ENCODE data around the gene RPL27A.

RPL27A gene

GRCh38 chr11:8709777-8710176 lies 27.2 kb downstream of the RPL27A start:
- H3K9me3 ChIP-seq (ENCODE audit: control insufficient read depth, insufficient read depth, low read length), result no peaks in the 10 kb centered on the region
- peaks cover 3% of the 10 kb centered on the region for H3K4me1 ChIP-seq (ENCODE audit: control insufficient read depth, insufficient read depth, low read length)
- DNase-seq (ENCODE audit: low read depth, low spot score), result no peak
- no CpG with 5 or more reads among the region's 4 CpGs for WGBS (ENCODE audit: insufficient coverage, insufficient read length)
- no peaks in the 10 kb centered on the region for H3K27me3 ChIP-seq (ENCODE audit: control insufficient read depth, insufficient read depth, low read length)
- H3K27ac ChIP-seq (ENCODE audit: low read length), result no peak overlapping the region
- no peaks in the 10 kb centered on the region for H3K36me3 ChIP-seq (ENCODE audit: control insufficient read depth, insufficient read depth, low read length)
- H3K4me3 ChIP-seq (ENCODE audit: low read length), result no peak overlapping the region

DNA sequence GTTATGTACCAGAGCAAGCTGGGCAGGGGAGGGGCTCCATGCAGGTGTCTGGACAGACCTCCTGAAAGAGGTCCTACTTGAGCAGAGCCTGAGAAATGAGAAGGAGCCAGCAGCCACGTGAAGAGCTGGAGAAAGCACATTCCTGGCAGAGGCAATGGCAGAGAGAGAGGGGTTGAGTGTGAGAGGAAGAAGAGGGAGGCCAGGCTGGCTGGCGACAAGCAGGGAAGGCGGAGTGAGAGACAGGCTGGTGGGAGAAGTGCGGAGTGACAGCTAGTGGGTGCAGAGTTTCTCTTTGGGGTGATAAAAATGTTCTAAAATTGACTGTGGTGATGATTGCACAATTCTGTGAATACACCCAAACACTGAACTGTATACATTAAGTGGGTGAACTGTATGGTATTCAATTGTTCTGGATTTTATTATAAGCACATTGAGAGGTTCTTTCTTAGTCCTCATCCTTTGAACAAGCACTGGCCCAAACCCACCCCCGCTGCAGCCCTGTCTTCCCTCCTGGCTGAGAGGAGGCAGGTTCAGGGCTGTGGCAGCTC lies 29.4 kb downstream of the RPL27A start:
- Histone ChIP-seq H3K27ac (ENCODE audit: low read length) (no peak overlapping the region), H3K9me3 (ENCODE audit: control insufficient read depth, insufficient read depth, low read length) (no peaks in the 10 kb centered on the region), H3K36me3 (ENCODE audit: control insufficient read depth, insufficient read depth, low read length) (no peaks in the 10 kb centered on the region), H3K4me3 (ENCODE audit: low read length) (no peak overlapping the region), H3K4me1 (ENCODE audit: control insufficient read depth, insufficient read depth, low read length) (peaks cover 3% of the 10 kb centered on the region), H3K27me3 (ENCODE audit: control insufficient read depth, insufficient read depth, low read length) (no peaks in the 10 kb centered on the region)
- DNase-seq (ENCODE audit: low read depth, low spot score), result no peak
- WGBS (ENCODE audit: insufficient coverage, insufficient read length), result no CpG with 5 or more reads among the region's 5 CpGs

DNA sequence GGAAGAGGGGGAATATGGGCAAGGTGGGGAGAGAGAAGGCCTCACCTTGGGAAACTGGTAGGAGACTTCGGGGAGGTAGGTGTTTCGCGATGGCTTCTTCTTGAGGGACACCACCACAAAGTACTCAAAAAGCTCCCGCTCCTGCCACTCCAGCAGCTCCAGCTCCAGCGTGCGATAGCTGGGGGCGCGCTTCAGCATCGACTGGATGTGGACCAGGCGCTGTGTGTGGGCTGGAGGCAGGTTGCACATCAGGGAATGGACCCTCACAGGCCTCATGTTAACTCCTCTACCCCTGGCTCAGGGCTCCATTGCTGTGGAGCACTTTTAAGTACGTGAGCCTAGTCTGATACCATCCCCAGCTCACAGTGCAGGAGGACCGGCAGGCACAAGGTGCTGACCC lies 29.9 kb downstream of the RPL27A start:
- Histone ChIP-seq H3K4me3 (ENCODE audit: low read length) (no peak overlapping the region), H3K27me3 (ENCODE audit: control insufficient read depth, insufficient read depth, low read length) (no peaks in the 10 kb centered on the region), H3K9me3 (ENCODE audit: control insufficient read depth, insufficient read depth, low read length) (no peaks in the 10 kb centered on the region), H3K27ac (ENCODE audit: low read length) (no peak overlapping the region), H3K4me1 (ENCODE audit: control insufficient read depth, insufficient read depth, low read length) (peaks cover 3% of the 10 kb centered on the region), H3K36me3 (ENCODE audit: control insufficient read depth, insufficient read depth, low read length) (0 out of 2 replicates have a peak, but pooled peaks cover 2% of the 10 kb centered on the region)
- no peak for DNase-seq (ENCODE audit: low read depth, low spot score)
- no CpG with 5 or more reads among the region's 12 CpGs for WGBS (ENCODE audit: insufficient coverage, insufficient read length)

- Histone ChIP-seq H3K4me3 (ENCODE audit: low read length) (no peak overlapping the region), H3K27me3 (ENCODE audit: control insufficient read depth, insufficient read depth, low read length) (no peaks in the 10 kb centered on the region), H3K27ac (ENCODE audit: low read length) (no peak overlapping the region), H3K4me1 (ENCODE audit: control insufficient read depth, insufficient read depth, low read length) (peaks cover 3% of the 10 kb centered on the region), H3K36me3 (ENCODE audit: control insufficient read depth, insufficient read depth, low read length) (0 out of 2 replicates have a peak, but pooled peaks cover 2% of the 10 kb centered on the region), H3K9me3 (ENCODE audit: control insufficient read depth, insufficient read depth, low read length) (no peaks in the 10 kb centered on the region)
- no peak for DNase-seq (ENCODE audit: low read depth, low spot score)
- no CpG with 5 or more reads among the region's 8 CpGs for WGBS (ENCODE audit: insufficient coverage, insufficient read length)
These were observed 31.3 kb downstream of the RPL27A start for GRCh38 chr11:8713760-8714454.

- Histone ChIP-seq H3K27me3 (ENCODE audit: control insufficient read depth, insufficient read depth, low read length) (no peaks in the 10 kb centered on the region), H3K4me3 (ENCODE audit: low read length) (no peak overlapping the region), H3K36me3 (ENCODE audit: control insufficient read depth, insufficient read depth, low read length) (0 out of 2 replicates have a peak, but pooled peaks cover 2% of the 10 kb centered on the region), H3K9me3 (ENCODE audit: control insufficient read depth, insufficient read depth, low read length) (no peaks in the 10 kb centered on the region), H3K27ac (ENCODE audit: low read length) (no peak overlapping the region), H3K4me1 (ENCODE audit: control insufficient read depth, insufficient read depth, low read length) (no peaks in the 10 kb centered on the region)
- no peak for DNase-seq (ENCODE audit: low read depth, low spot score)
- no CpG with 5 or more reads among the region's 4 CpGs for WGBS (ENCODE audit: insufficient coverage, insufficient read length)
These were observed 32.1 kb downstream of the RPL27A start for GRCh38 chr11:8714622-8715225.

- Histone ChIP-seq H3K27me3 (ENCODE audit: control insufficient read depth, insufficient read depth, low read length) (no peaks in the 10 kb centered on the region), H3K4me3 (ENCODE audit: low read length) (no peak overlapping the region), H3K27ac (ENCODE audit: low read length) (no peak overlapping the region), H3K36me3 (ENCODE audit: control insufficient read depth, insufficient read depth, low read length) (0 out of 2 replicates have a peak, but pooled peaks cover 2% of the 10 kb centered on the region), H3K9me3 (ENCODE audit: control insufficient read depth, insufficient read depth, low read length) (no peaks in the 10 kb centered on the region), H3K4me1 (ENCODE audit: control insufficient read depth, insufficient read depth, low read length) (no peaks in the 10 kb centered on the region)
- no peak for DNase-seq (ENCODE audit: low read depth, low spot score)
- no CpG with 5 or more reads among the region's 15 CpGs for WGBS (ENCODE audit: insufficient coverage, insufficient read length)
These were observed 32.9 kb downstream of the RPL27A start for GRCh38 chr11:8715501-8715900.

GRCh38 chr11:8717544-8717875 lies 34.9 kb downstream of the RPL27A start:
- no peak for DNase-seq (ENCODE audit: low read depth, low spot score)
- Histone ChIP-seq H3K36me3 (ENCODE audit: control insufficient read depth, insufficient read depth, low read length) (0 out of 2 replicates have a peak, but pooled peaks cover 2% of the 10 kb centered on the region), H3K4me1 (ENCODE audit: control insufficient read depth, insufficient read depth, low read length) (peaks cover 3% of the 10 kb centered on the region; the same call in 1 of the 2 replicates), H3K27ac (ENCODE audit: low read length) (no peak overlapping the region), H3K9me3 (ENCODE audit: control insufficient read depth, insufficient read depth, low read length) (no peaks in the 10 kb centered on the region), H3K27me3 (ENCODE audit: control insufficient read depth, insufficient read depth, low read length) (no peaks in the 10 kb centered on the region), H3K4me3 (ENCODE audit: low read length) (no peak overlapping the region)
- WGBS (ENCODE audit: insufficient coverage, insufficient read length), result no CpG with 5 or more reads among the region's 9 CpGs

DNA sequence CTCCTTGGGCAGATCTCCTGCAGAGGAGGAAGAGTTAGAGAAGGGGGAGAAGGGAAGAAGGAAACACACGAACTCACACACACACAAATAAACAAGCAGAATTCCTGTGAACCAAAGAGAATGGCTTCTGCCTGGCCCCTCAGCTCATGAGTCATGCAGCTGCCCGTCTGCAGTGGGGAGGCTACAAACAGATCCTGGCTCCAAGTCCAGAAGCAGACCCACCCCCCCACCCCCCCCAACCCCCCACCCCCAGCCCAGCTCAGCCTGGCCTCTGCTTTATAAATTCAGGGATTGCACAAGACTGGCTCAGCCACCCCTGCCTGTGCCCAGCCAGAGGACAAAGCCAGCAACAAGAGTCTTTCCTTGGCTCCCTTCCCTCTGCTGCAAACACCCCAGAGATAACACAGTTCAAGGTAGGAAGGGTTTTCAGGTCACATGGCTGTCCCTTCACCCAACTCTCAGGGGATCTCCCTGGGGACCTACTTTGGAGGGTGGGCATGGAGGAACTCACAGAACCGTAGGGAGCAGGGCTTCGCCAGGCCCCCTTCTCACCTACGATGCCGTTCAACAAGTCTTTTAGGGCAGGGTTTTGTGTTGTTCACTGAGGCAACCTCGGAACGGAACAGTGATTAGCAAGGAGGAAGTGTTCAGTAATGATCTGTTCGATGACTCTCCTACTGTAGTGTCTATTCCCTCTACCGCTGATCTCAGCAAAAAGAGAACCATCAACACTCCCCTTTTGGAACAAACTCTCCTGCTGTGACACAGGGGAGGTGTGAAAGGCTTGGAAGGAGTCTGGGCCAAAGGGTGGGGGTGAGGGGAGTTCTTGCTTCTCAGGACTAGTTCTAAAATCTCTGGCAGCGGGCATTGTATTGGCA lies 35.5 kb downstream of the RPL27A start:
- H3K36me3 ChIP-seq (ENCODE audit: control insufficient read depth, insufficient read depth, low read length), result 0 out of 2 replicates have a peak, but pooled peaks cover 2% of the 10 kb centered on the region
- no peaks in the 10 kb centered on the region for H3K27me3 ChIP-seq (ENCODE audit: control insufficient read depth, insufficient read depth, low read length)
- H3K27ac ChIP-seq (ENCODE audit: low read length), result no peak overlapping the region
- peaks cover 3% of the 10 kb centered on the region; the same call in 1 of the 2 replicates for H3K4me1 ChIP-seq (ENCODE audit: control insufficient read depth, insufficient read depth, low read length)
- no peaks in the 10 kb centered on the region for H3K9me3 ChIP-seq (ENCODE audit: control insufficient read depth, insufficient read depth, low read length)
- H3K4me3 ChIP-seq (ENCODE audit: low read length), result no peak overlapping the region
- no CpG with 5 or more reads among the region's 11 CpGs for WGBS (ENCODE audit: insufficient coverage, insufficient read length)
- no peak for DNase-seq (ENCODE audit: low read depth, low spot score)

GRCh38 chr11:8719211-8719649 lies 36.6 kb downstream of the RPL27A start:
- H3K36me3 ChIP-seq (ENCODE audit: control insufficient read depth, insufficient read depth, low read length), result 0 out of 2 replicates have a peak, but pooled peaks cover 2% of the 10 kb centered on the region
- H3K4me3 ChIP-seq (ENCODE audit: low read length), result no peak overlapping the region
- no peaks in the 10 kb centered on the region for H3K9me3 ChIP-seq (ENCODE audit: control insufficient read depth, insufficient read depth, low read length)
- H3K4me1 ChIP-seq (ENCODE audit: control insufficient read depth, insufficient read depth, low read length), result peaks cover 5% of the 10 kb centered on the region
- no peak for DNase-seq (ENCODE audit: low read depth, low spot score)
- H3K27me3 ChIP-seq (ENCODE audit: control insufficient read depth, insufficient read depth, low read length), result no peaks in the 10 kb centered on the region
- WGBS (ENCODE audit: insufficient coverage, insufficient read length), result no CpG with 5 or more reads among the region's 4 CpGs
- H3K27ac ChIP-seq (ENCODE audit: low read length), result no peak overlapping the region

DNA sequence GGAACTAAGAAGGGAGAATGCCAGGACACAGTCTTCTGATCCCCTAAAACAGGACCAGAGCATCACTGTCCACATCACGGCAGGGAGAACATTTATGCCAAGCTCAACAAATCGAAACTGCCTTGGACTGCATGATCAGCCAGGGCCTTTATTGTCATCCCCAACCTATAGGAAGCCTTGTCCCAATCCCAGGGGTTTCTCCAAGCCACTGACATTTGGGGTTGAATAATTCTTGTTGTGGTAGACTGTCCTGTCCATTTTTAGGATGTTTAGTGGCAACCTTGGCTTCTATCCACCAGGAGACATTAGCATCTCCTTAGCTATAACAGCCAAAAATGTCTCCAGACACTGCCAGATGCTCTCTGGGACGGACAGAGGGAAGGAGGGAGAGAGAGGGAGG lies 37.1 kb downstream of the RPL27A start:
- Histone ChIP-seq H3K4me3 (ENCODE audit: low read length) (no peak overlapping the region), H3K27me3 (ENCODE audit: control insufficient read depth, insufficient read depth, low read length) (no peaks in the 10 kb centered on the region), H3K27ac (ENCODE audit: low read length) (no peak overlapping the region), H3K36me3 (ENCODE audit: control insufficient read depth, insufficient read depth, low read length) (0 out of 2 replicates have a peak, but pooled peaks cover 2% of the 10 kb centered on the region), H3K9me3 (ENCODE audit: control insufficient read depth, insufficient read depth, low read length) (no peaks in the 10 kb centered on the region), H3K4me1 (ENCODE audit: control insufficient read depth, insufficient read depth, low read length) (peaks cover 5% of the 10 kb centered on the region)
- no CpG with 5 or more reads among the region's 3 CpGs for whole genome bisulfite sequencing (ENCODE audit: insufficient coverage, insufficient read length)
- DNase-seq (ENCODE audit: low read depth, low spot score), result no peak

All from iPS DF 6.9 (cell line).